GM23338 (cell line): ENCODE data around the gene CDC45. TPM values are rescaled to one million over a fixed set of nuclear protein-coding genes. Genes with fewer than 3 reads are reported as not detected.

Source experiments
- ATAC-seq: fragments of 200-7000 bp; cut with Tn5 transposase; 3 replicates; pipeline ENCODE4 v1.9.1; 2020
- DNase-seq: peaks from one replicate; pipeline ENCODE4 v3.0.0-alpha.2; 2015; ENCODE audit warnings: low spot score
- H2AFZ ChIP-seq: fragments of 200-600 bp; sonication (generic); 2 replicates; pipeline ENCODE4 v1.8.0; 2016; ENCODE audit warnings: antibody characterized with exemption, mild to moderate bottlenecking, moderate library complexity
- H3F3A ChIP-seq: fragments of 200-600 bp; sonication (generic); replicated peaks from 2 replicates; pipeline ENCODE4 v1.8.0; 2017; ENCODE audit warnings: antibody characterized with exemption, mixed run types, low read depth
- H3K27ac ChIP-seq: fragments of 200-600 bp; sonication (generic); 2 replicates; pipeline ENCODE4 v1.6.1; 2016; ENCODE audit warnings: low read depth
- H3K27me3 ChIP-seq: fragments of 200-600 bp; sonication (generic); 2 replicates; pipeline ENCODE4 v1.8.0; 2016; ENCODE audit warnings: mild to moderate bottlenecking, mixed run types, moderate library complexity; ENCODE audit not compliant: insufficient read depth
- H3K36me3 ChIP-seq: fragments of 200-600 bp; sonication (generic); 2 replicates; pipeline ENCODE4 v1.8.0; 2016; ENCODE audit warnings: mild to moderate bottlenecking; ENCODE audit not compliant: insufficient read depth
- H3K4me1 ChIP-seq: fragments of 200-600 bp; sonication (generic); 2 replicates; pipeline ENCODE4 v1.8.0; 2016; ENCODE audit warnings: mild to moderate bottlenecking, moderate library complexity; ENCODE audit not compliant: insufficient read depth
- H3K4me2 ChIP-seq: fragments of 200-600 bp; sonication (generic); 2 replicates; pipeline ENCODE4 v1.7.1; 2017; ENCODE audit warnings: mixed run types
- H3K4me3 ChIP-seq: fragments of 200-600 bp; sonication (generic); 2 replicates; pipeline ENCODE4 v1.6.1; 2016; ENCODE audit warnings: mixed run types
- H3K79me2 ChIP-seq: fragments of 200-600 bp; sonication (generic); replicated peaks from 2 replicates; pipeline ENCODE4 v1.8.0; 2017; ENCODE audit warnings: mild to moderate bottlenecking; ENCODE audit not compliant: insufficient read depth
- H3K9me2 ChIP-seq: fragments of 200-600 bp; sonication (generic); 2 replicates; pipeline ENCODE4 v1.8.0; 2017; ENCODE audit not compliant: insufficient read depth
- H4K20me1 ChIP-seq: fragments of 200-600 bp; sonication (generic); replicated peaks from 2 replicates; pipeline ENCODE4 v1.8.0; 2017; ENCODE audit warnings: mild to moderate bottlenecking; ENCODE audit not compliant: insufficient read depth
- H3K27ac Mint-ChIP-seq: 2 replicates; pipeline ENCODE4 v1.8.0; 2020; ENCODE audit warnings: inconsistent platforms, mild to moderate bottlenecking, moderate library complexity, mixed read lengths
- H3K27me3 Mint-ChIP-seq: 3 replicates; pipeline ENCODE4 v1.8.0; 2022; ENCODE audit warnings: low read depth, mild to moderate bottlenecking, moderate library complexity, mixed read lengths, inconsistent platforms; ENCODE audit not compliant: insufficient read depth, poor library complexity
- H3K36me3 Mint-ChIP-seq: 3 replicates; pipeline ENCODE4 v1.8.0; 2021; ENCODE audit warnings: low read depth, mild to moderate bottlenecking, inconsistent platforms, moderate library complexity, mixed read lengths
- H3K4me1 Mint-ChIP-seq: 3 replicates; pipeline ENCODE4 v1.8.0; 2020; ENCODE audit warnings: mild to moderate bottlenecking, inconsistent platforms, mixed read lengths
- H3K4me3 Mint-ChIP-seq: 3 replicates; pipeline ENCODE4 v1.8.0; 2021; ENCODE audit warnings: moderate library complexity, mild to moderate bottlenecking, inconsistent platforms, mixed read lengths
- H3K9me3 Mint-ChIP-seq: 3 replicates; pipeline ENCODE4 v1.8.0; 2020; ENCODE audit warnings: moderate library complexity, mild to moderate bottlenecking, inconsistent platforms, mixed read lengths
- CREB1 ChIP-seq: fragments of 250-450 bp; sonication (Bioruptor Pico); IDR thresholded peaks from 2 replicates; pipeline ENCODE4 v1.5.0; 2020; ENCODE audit warnings: low read depth, mild to moderate bottlenecking, moderate library complexity
- EZH2 ChIP-seq: fragments of 200-600 bp; sonication (generic); IDR thresholded peaks from one replicate; pipeline ENCODE4 v1.8.0; 2017; ENCODE audit warnings: antibody characterized with exemption, mild to moderate bottlenecking, low read depth; ENCODE audit not compliant: unreplicated experiment
- EZH2phosphoT487 ChIP-seq: fragments of 200-600 bp; sonication (generic); IDR thresholded peaks from one replicate; pipeline ENCODE4 v1.8.1; 2018; ENCODE audit warnings: antibody characterized with exemption; ENCODE audit not compliant: unreplicated experiment
- JUNB ChIP-seq: IDR thresholded peaks from one replicate; pipeline ENCODE4 v1.6.1; 2016; ENCODE audit warnings: antibody characterized with exemption; ENCODE audit not compliant: unreplicated experiment
- NANOG ChIP-seq: IDR thresholded peaks from 2 replicates; pipeline ENCODE4 v1.6.1; 2016; ENCODE audit warnings: antibody characterized with exemption, borderline replicate concordance
- POLR2AphosphoS5 ChIP-seq: IDR thresholded peaks from 2 replicates; pipeline ENCODE4 v1.6.1; 2016; ENCODE audit warnings: antibody characterized with exemption, low read depth
- REST ChIP-seq: IDR thresholded peaks from one replicate; pipeline ENCODE4 v1.6.1; 2018; ENCODE audit warnings: antibody characterized with exemption; ENCODE audit not compliant: unreplicated experiment
- STAT1 ChIP-seq: IDR thresholded peaks from one replicate; pipeline ENCODE4 v1.6.1; 2016; ENCODE audit warnings: antibody characterized with exemption; ENCODE audit not compliant: unreplicated experiment
- ZNF114 ChIP-seq: fragments of 250-450 bp; sonication (Bioruptor Pico); IDR thresholded peaks from 2 replicates; pipeline ENCODE4 v1.5.0; 2020; ENCODE audit warnings: mild to moderate bottlenecking, moderate library complexity
- ZNF331 ChIP-seq: fragments of 250-450 bp; sonication (Bioruptor Pico); IDR thresholded peaks from 2 replicates; pipeline ENCODE4 v1.5.0; 2020; ENCODE audit warnings: low read depth, mild to moderate bottlenecking, moderate library complexity
- polyA plus RNA-seq: library from polyadenylated mRNA; unstranded; fragments of >200 nt; fragmentation: Nextera tagmentation; extraction: Ambion mirVana; gene quantifications from 2 replicates; pipeline ENCODE4 v1.2.1, GENCODE V29; 2016
- total RNA-seq: library from RNA; depleted of rRNA; stranded (reverse); fragments of >200 nt; shearing (Covaris generic); gene quantifications from 2 replicates; pipeline ENCODE4 v1.2.3, GENCODE V29; 2014
- TF ChIP-seq, protein P1 (sequence below), 2 experiments: fragments of 200-600 bp in 1 of 2; sonication (generic) in 1 of 2; conservative IDR thresholded peaks; 2 replicates each; pipeline versions ENCODE4 v1.5.1 to v1.6.1; 2016 to 2017; ENCODE audit warnings: antibody characterized with exemption in 2 of 2, low read depth in 2 of 2, mild to moderate bottlenecking in 2 of 2, moderate library complexity in 1 of 2
- TF ChIP-seq, protein P2 (sequence below): fragments of 250-450 bp; sonication (Bioruptor Pico); IDR thresholded peaks from 2 replicates; pipeline ENCODE4 v1.5.0; 2020; ENCODE audit warnings: mild to moderate bottlenecking, moderate library complexity
- TF ChIP-seq, protein P3 (sequence below): IDR thresholded peaks from 2 replicates; pipeline ENCODE4 v1.6.1; 2016; ENCODE audit warnings: antibody characterized with exemption

Gene CDC45
- total and polyA plus RNA-seq, 2 experiments from 2014 or later: 29.0 to 30.3 TPM

DNA sequence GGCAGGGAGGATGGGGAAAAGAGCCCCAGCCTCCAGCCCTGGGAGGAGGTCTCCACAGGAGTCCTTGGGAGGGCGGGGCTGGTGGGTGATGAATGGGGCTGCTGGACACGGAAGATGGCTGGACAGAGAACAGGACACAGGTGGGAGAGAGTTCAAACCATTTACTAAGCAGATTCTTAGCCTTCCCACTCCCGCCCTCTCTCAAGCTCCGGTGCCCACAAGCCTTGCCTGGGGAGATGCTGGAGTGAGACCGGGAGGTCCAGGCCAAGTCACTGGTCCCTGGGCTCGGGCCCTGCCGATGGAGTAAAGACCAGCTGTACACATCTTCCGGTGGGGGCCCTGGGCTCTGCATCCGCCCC lies 43.1 kb downstream of the CDC45 start:
- Mint-ChIP-seq H3K4me1 (peaks cover 9% of the 10 kb centered on the region), H3K9me3 (no peaks in the 10 kb centered on the region), H3K27ac (no peak overlapping the region), H3K27me3 (peaks cover 36% of the 10 kb centered on the region), H3K36me3 (peaks cover 3% of the 10 kb centered on the region; the same call in 1 of the 3 replicates), H3K4me3 (peak overlapping the region; percentile 73)
- Histone ChIP-seq H3K27ac (no peak overlapping the region), H3K79me2 (no peaks in the 10 kb centered on the region), H4K20me1 (no peaks in the 10 kb centered on the region), H3K4me3 (peak overlapping the region; percentile 64), H3F3A (peaks cover 11% of the 10 kb centered on the region; the same call in 1 of the 2 replicates), H3K36me3 (no peaks in the 10 kb centered on the region), H2AFZ (no peak overlapping the region), H3K4me1 (peaks cover 8% of the 10 kb centered on the region; the same call in 1 of the 2 replicates), H3K27me3 (peaks cover 42% of the 10 kb centered on the region), H3K9me2 (no peaks in the 10 kb centered on the region), H3K4me2 (peak overlapping the region; percentile 93)
- ATAC-seq (peak; percentile 2), DNase-seq (no peak)
- TF ChIP-seq ZNF114 (CRISPR knock-in tag): no peak
- TF ChIP-seq JUNB: no peak
- TF ChIP-seq, protein P1, sequence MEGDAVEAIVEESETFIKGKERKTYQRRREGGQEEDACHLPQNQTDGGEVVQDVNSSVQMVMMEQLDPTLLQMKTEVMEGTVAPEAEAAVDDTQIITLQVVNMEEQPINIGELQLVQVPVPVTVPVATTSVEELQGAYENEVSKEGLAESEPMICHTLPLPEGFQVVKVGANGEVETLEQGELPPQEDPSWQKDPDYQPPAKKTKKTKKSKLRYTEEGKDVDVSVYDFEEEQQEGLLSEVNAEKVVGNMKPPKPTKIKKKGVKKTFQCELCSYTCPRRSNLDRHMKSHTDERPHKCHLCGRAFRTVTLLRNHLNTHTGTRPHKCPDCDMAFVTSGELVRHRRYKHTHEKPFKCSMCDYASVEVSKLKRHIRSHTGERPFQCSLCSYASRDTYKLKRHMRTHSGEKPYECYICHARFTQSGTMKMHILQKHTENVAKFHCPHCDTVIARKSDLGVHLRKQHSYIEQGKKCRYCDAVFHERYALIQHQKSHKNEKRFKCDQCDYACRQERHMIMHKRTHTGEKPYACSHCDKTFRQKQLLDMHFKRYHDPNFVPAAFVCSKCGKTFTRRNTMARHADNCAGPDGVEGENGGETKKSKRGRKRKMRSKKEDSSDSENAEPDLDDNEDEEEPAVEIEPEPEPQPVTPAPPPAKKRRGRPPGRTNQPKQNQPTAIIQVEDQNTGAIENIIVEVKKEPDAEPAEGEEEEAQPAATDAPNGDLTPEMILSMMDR (conservative IDR thresholded peaks at IDR 0.05; ENCODE audit: low read depth in 2 of 2): no peak
- no peak for TF ChIP-seq REST
- TF ChIP-seq, protein P2, sequence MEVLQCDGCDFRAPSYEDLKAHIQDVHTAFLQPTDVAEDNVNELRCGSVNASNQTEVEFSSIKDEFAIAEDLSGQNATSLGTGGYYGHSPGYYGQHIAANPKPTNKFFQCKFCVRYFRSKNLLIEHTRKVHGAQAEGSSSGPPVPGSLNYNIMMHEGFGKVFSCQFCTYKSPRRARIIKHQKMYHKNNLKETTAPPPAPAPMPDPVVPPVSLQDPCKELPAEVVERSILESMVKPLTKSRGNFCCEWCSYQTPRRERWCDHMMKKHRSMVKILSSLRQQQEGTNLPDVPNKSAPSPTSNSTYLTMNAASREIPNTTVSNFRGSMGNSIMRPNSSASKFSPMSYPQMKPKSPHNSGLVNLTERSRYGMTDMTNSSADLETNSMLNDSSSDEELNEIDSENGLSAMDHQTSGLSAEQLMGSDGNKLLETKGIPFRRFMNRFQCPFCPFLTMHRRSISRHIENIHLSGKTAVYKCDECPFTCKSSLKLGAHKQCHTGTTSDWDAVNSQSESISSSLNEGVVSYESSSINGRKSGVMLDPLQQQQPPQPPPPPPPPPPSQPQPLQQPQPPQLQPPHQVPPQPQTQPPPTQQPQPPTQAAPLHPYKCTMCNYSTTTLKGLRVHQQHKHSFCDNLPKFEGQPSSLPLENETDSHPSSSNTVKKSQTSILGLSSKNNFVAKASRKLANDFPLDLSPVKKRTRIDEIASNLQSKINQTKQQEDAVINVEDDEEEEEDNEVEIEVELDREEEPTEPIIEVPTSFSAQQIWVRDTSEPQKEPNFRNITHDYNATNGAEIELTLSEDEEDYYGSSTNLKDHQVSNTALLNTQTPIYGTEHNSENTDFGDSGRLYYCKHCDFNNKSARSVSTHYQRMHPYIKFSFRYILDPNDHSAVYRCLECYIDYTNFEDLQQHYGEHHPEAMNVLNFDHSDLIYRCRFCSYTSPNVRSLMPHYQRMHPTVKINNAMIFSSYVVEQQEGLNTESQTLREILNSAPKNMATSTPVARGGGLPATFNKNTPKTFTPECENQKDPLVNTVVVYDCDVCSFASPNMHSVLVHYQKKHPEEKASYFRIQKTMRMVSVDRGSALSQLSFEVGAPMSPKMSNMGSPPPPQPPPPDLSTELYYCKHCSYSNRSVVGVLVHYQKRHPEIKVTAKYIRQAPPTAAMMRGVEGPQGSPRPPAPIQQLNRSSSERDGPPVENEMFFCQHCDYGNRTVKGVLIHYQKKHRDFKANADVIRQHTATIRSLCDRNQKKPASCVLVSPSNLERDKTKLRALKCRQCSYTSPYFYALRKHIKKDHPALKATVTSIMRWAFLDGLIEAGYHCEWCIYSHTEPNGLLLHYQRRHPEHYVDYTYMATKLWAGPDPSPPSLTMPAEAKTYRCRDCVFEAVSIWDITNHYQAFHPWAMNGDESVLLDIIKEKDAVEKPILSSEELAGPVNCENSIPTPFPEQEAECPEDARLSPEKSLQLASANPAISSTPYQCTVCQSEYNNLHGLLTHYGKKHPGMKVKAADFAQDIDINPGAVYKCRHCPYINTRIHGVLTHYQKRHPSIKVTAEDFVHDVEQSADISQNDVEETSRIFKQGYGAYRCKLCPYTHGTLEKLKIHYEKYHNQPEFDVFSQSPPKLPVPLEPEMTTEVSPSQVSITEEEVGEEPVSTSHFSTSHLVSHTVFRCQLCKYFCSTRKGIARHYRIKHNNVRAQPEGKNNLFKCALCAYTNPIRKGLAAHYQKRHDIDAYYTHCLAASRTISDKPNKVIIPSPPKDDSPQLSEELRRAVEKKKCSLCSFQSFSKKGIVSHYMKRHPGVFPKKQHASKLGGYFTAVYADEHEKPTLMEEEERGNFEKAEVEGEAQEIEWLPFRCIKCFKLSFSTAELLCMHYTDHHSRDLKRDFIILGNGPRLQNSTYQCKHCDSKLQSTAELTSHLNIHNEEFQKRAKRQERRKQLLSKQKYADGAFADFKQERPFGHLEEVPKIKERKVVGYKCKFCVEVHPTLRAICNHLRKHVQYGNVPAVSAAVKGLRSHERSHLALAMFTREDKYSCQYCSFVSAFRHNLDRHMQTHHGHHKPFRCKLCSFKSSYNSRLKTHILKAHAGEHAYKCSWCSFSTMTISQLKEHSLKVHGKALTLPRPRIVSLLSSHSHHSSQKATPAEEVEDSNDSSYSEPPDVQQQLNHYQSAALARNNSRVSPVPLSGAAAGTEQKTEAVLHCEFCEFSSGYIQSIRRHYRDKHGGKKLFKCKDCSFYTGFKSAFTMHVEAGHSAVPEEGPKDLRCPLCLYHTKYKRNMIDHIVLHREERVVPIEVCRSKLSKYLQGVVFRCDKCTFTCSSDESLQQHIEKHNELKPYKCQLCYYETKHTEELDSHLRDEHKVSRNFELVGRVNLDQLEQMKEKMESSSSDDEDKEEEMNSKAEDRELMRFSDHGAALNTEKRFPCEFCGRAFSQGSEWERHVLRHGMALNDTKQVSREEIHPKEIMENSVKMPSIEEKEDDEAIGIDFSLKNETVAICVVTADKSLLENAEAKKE (CRISPR knock-in tag): no peak
- TF ChIP-seq EZH2phosphoT487: no peak
- TF ChIP-seq ZNF331: no peak
- TF ChIP-seq, protein P3, sequence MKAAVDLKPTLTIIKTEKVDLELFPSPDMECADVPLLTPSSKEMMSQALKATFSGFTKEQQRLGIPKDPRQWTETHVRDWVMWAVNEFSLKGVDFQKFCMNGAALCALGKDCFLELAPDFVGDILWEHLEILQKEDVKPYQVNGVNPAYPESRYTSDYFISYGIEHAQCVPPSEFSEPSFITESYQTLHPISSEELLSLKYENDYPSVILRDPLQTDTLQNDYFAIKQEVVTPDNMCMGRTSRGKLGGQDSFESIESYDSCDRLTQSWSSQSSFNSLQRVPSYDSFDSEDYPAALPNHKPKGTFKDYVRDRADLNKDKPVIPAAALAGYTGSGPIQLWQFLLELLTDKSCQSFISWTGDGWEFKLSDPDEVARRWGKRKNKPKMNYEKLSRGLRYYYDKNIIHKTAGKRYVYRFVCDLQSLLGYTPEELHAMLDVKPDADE: no peak
- no peak for TF ChIP-seq CREB1 (CRISPR knock-in tag)
- TF ChIP-seq STAT1: no peak
- TF ChIP-seq EZH2: no peak
- no peak for TF ChIP-seq NANOG
- TF ChIP-seq POLR2AphosphoS5: no peak
